ENCODE results near the gene ITPK1.
A peak's percentile ranks its signal among the peaks of the same experiment; 100 is the strongest.

ITPK1 gene

DNA sequence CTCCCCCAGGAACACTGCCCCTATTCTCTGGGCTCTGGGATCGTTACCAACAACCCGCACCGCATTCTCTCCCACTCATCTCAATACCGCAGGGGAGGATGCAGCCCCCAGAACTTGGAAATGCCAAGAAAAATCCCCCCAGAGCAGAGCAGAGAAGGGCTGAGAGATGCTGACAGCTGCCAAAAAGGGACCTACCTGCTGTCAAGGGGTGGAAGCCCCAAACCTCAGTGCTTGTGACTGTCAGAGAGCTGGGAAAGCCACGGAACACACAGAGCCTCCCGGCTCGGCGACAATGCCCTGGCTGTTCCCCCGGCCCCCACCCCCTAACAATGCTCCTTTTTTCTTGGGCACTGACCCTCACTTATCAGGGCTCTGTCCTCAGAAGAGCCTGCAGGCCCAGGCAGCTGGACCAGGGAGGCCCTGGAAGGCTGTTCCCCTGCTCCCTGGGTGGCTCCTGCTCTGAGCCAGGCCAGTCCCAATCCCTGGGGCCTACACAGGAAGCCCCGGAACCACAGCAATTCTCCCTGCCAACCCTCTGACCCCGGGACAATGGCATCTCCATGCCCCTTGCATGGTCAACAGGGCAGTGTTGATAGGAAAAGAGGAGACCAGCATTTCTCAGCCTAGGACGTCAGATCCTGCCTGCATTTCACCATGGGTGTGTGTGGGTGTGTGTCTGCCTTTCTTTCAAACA lies 78.9 kb downstream of the ITPK1 start:
- TF ChIP-seq POLR2A (IDR thresholded peaks at IDR 0.05; ENCODE audit: low read depth, low read length): no peak
- peak; percentile 20 for FAIRE-seq
- no peak for DNase-seq (ENCODE audit: insufficient read length, low spot score)

DNA sequence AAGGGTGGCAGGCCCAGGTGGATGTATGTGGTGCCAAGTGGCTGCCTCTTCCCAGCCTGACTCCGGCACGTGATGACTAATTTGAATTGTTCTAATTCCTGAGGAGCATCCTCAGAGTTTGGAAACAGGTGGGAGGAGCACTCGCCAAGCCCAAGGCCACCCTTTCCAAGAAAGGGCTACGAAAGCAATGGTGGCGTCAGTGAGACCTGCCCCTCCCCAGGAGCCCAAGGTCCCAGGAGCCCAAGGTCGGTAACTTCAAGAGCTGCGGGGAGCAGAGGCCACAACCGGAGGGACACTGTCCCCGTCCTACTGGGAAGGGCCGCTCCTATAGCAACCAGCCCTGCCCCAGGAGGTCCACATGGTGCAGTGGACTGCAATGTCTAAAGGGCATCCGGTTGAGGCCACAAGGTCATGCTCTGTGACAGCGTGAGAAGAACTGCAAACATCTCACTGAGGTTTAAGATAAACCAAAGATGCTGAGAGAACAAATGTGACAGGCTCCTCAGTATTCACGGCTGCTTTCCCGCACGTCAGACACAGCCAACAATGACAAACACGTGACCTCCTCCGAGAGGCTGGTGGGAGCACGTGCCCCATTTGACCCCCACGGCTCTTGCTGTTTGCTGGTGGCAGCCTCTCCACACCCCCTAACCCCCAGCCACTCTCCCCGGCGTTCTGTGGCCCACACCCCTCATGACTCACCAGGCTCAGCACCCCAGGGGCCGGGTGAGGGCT lies 79.6 kb downstream of the ITPK1 start:
- TF ChIP-seq POLR2A (IDR thresholded peaks at IDR 0.05; ENCODE audit: low read depth, low read length): no peak
- DNase-seq (ENCODE audit: insufficient read length, low spot score) (peak; percentile 75), FAIRE-seq (peak; percentile 62)

DNA sequence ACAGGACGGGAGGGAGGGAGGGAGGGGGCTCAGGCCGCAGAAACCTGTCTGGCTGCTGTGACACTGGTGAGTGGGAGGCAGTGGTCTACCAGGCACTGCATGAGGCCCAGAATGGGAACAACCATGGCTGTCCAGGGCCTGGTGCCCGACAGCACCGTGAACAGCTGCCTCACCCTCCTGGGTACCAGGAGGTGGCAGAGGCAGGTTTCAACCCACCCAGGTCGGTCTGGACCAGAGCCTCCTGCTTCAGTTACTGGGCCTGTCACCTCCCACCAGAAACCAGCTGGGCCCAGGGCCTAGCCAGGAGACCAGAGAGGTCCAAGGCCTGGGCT lies 80.2 kb downstream of the ITPK1 start:
- DNase-seq (ENCODE audit: insufficient read length, low spot score) (no peak), FAIRE-seq (no peak)
- no peak for TF ChIP-seq POLR2A (IDR thresholded peaks at IDR 0.05; ENCODE audit: low read depth, low read length)

DNA sequence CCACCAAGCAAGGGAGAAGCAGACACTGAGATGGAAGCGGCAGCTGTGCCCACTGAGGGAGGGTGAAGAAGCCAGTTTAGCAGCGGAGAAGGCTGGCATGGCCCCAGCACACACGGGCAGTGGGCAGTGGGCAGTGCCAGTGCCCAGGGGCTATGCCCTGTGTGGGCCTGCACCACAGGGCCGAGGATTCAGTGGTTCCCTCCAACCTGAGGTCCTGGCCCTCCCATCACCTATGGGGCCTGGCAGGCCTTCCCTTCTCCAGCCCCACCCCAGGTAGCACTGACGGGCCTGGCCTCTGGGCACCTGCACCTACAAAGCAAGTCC lies 81.1 kb downstream of the ITPK1 start:
- FAIRE-seq: no peak
- DNase-seq (ENCODE audit: insufficient read length, low spot score): no peak
- TF ChIP-seq POLR2A (IDR thresholded peaks at IDR 0.05; ENCODE audit: low read depth, low read length): no peak

DNA sequence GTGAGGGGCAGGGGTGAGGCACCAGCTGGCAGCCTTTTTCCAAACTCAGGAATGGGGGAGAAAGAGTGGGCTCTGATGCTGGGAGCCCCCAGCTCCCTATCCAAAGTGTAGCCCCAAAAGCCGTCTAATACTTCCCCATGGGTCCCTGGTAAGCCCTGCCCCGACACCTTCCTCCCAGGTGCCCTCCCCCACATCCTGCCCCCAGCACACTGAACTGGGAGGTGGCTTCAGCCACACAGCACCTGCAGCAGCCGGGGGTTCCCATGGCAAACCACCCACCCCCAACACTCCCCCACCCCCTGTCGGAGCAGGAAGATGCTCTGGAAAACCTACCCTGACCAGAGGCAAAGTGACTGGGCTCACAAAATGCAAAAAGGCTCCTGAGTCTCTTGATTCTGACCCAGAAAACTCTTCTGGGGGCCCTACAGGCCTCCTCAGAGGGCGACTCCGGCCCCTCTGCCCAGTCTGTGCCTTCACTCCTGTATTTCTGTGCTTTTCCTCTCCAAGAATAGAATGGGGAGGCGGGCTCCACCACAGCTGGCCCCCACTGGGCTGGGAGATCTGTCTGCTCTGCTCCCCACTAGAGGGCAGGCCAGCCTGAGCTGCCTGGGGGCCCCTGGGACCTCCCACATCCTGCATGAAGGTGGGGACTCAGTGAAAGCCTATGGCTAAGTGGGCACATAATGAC lies 81.6 kb downstream of the ITPK1 start:
- no peak for TF ChIP-seq POLR2A (IDR thresholded peaks at IDR 0.05; ENCODE audit: low read depth, low read length)
- FAIRE-seq: no peak
- no peak for DNase-seq (ENCODE audit: insufficient read length, low spot score)

DNA sequence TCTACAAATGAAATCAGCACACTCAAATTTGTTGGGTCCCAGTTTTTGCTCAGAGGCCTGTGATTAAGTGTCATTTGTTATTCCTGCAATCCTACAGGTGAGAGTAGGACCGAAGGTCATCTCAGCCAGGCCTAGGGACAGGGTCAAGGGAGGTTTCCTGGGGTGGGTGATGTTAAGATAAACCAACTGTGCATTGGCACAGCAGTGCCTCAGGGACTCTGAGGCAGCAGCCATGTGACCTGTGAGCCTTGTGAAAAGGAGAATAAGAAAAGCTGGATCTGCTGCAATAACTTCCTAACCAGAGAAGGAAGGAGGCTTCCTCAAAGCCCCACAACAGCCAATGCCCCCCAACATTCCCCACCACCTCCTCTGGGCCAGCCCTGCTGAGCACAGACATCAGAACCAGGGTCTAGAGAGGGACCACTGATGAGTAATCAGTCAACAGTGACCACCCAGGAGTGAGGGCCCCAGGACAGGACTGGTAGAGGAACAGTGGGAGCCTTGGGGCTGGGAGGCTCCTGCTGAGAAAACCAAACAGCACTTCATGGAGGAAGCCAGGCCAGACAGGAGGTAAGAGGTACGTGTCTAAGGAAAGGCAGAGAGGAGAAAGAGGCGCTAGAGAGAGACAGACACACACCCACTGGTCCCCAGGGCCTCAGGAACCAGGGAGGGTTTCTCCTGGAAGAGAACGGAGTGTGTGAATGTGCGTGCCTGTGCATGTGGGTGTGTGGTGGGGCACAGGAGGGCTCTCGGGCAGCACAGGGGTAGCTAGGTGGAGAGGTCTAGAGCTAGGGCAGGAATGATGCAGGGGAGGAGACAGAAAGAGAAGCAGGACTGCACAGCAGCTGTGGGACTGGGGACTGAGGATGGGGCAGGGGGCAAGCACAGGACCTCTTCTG lies 82.4 kb downstream of the ITPK1 start:
- no peak for FAIRE-seq
- no peak for DNase-seq (ENCODE audit: insufficient read length, low spot score)
- no peak for TF ChIP-seq POLR2A (IDR thresholded peaks at IDR 0.05; ENCODE audit: low read depth, low read length)

DNA sequence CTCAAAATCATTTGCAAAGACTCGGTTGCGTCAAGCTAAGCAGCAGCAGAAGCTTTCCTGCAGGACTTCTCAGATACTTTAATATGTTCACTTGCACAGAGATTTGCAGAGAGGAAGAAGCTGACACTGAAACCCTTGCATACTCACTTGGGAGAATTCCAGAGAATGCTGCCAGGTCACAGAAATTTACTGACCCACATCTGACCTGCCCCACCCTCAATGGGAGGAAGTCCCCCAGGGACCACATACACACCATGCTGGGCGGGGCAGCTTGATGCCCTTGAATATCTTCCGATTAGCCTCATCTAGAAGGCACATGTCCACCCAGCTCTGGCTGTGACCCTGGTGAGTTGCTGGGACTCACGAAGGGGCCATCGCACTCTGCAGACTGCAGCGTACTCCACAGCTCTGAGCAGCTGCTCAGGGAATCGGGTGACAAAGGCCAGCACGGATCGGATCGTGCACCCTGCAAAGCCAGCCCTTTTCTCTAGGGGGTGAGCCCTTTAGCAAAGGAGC lies 83.2 kb downstream of the ITPK1 start:
- TF ChIP-seq POLR2A (IDR thresholded peaks at IDR 0.05; ENCODE audit: low read depth, low read length): no peak
- FAIRE-seq (peak; percentile 30), DNase-seq (ENCODE audit: insufficient read length, low spot score) (no peak)

DNA sequence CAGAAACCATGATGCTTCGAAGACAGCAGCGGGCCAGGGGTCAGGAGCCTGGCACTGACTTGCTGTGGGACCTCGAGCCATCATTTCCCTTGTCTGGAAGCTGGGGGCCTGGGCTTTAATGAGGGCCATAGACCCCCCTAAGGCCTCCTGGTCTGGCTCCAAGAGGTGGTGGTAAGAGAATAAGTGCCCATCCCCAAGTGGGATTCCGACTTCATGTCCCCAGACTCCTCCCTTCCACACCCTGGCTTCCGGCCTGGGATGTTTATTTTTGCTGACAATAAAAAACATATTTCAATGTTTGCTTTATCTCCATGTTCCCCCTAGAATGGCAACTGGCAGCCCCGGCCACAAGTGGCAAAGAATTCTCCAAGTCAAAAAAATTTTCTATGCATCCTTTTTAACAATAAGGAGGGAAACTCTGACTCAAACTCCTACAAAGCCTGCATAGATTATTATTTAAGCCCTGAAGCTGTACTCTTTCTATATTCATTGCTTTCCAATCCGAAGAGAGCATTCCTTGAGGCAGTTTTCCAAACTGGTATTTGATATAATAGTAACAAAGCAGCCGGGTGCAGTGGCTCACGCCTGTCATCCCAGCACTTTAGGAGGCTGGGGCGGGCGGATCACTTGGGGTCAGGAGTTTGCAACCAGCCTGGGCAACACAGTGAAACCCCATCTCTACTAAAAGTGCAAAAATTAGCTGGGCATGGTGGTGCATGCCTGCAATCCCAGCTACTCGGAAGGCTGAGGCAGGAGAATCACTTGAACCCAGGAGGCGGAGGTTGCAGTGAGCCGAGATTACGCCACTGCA lies 84.0 kb downstream of the ITPK1 start:
- no peak for TF ChIP-seq POLR2A (IDR thresholded peaks at IDR 0.05; ENCODE audit: low read depth, low read length)
- DNase-seq (ENCODE audit: insufficient read length, low spot score) (no peak), FAIRE-seq (no peak)

DNA sequence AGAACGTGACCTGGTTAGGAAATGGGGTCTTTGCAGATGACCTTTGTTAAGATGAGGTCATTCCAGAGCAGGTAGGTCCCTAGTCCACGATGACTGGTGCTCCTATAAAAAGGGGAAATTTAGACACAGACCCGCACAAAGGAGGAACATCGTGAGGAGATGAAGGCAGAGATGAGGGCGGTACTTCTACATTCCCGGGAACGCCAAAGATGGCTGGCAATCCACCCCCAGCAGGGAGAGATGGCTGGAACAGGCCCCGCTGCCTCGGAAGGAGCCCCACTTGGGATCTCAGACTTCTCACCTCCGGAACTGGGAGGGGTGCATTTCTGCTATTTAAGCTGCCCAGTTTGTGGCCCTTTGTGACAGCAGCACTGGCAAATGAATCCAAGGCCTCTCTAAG lies 85.0 kb downstream of the ITPK1 start:
- FAIRE-seq: no peak
- no peak for TF ChIP-seq POLR2A (IDR thresholded peaks at IDR 0.05; ENCODE audit: low read depth, low read length)

DNA sequence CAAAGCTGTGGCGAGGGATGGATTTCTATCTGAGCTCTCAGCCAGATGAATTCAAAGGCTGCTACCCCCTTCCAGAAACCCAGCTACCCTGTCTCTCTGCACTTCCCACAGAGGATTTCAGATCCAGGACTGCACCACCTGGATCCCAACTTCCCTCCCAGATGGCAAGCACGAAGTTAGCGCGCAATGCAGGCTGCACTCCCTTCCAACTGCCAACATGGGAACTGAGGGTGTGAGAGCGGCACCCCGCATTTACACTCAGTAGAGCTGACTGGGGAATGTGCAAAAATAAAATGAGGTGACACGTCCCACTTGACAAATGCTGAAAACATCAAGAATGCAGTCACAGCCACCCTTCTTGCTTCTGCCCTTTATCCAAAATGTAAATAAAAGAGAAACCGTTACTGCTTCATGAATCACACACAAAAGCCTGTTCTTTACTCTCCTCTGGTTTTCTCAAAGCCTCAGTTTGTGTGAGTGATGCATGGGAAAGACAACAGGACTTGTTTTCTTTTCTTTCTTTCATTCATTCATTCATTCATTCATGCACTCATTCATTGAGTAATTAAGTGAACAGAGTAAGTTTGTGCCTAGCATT lies 85.7 kb downstream of the ITPK1 start:
- no peak for TF ChIP-seq POLR2A (IDR thresholded peaks at IDR 0.05; ENCODE audit: low read depth, low read length)
- DNase-seq (ENCODE audit: insufficient read length, low spot score) (no peak), FAIRE-seq (no peak)

More for the DNA sequence above, 85.0 kb downstream of the ITPK1 start:
- no peak for DNase-seq (ENCODE audit: insufficient read length, low spot score)

DNA sequence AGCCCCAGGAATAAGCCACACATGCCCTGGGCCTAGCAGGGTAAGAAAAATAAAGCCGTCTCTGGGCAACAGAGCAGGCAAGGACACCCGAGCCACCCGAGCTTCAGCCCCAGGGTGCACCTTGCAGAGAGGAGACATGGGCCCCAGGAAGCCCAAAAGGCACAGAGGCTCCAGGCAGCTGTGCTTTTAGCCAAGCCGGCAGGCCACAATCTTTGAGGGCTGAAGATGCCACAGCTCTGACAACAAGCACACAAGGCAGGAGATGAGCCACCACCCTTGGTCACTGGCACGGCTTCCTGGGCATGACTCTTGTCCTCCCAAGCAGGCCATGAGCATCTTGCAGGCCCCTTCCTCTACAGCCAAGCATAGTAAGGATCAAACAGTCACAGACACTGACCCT lies 86.3 kb downstream of the ITPK1 start:
- TF ChIP-seq POLR2A (IDR thresholded peaks at IDR 0.05; ENCODE audit: low read depth, low read length): no peak
- DNase-seq (ENCODE audit: insufficient read length, low spot score) (no peak), FAIRE-seq (no peak)

DNA sequence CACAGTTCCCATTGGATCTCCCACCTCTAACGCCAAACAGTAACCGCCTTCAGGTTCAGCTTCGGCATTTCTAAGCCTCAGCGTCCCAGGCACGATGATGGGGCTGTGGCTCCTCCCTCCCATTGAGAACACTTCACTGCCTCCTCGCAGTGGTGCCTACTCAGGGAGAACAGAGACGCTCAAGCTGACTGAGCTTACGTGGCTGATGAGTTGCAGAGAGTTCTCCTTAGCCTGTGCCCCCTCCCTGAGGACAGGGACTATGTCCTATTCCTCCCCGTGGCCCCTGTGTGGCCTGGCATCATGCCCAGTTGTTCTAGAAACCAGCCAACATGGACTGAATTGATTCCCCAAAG lies 87.0 kb downstream of the ITPK1 start:
- no peak for FAIRE-seq
- DNase-seq (ENCODE audit: insufficient read length, low spot score): no peak
- TF ChIP-seq POLR2A (IDR thresholded peaks at IDR 0.05; ENCODE audit: low read depth, low read length): no peak

All from H54 (cell line).